GM23338 (cell line): ENCODE results near the gene GPR37. TPM values are rescaled to one million over a fixed set of nuclear protein-coding genes. Genes with fewer than 3 reads are reported as not detected.

Source experiments
- ATAC-seq: fragments of 200-7000 bp; cut with Tn5 transposase; 3 replicates; pipeline ENCODE4 v1.9.1; 2020
- DNase-seq: peaks from one replicate; pipeline ENCODE4 v3.0.0-alpha.2; 2015; ENCODE audit warnings: low spot score
- H2AFZ ChIP-seq: fragments of 200-600 bp; sonication (generic); 2 replicates; pipeline ENCODE4 v1.8.0; 2016; ENCODE audit warnings: antibody characterized with exemption, mild to moderate bottlenecking, moderate library complexity
- H3F3A ChIP-seq: fragments of 200-600 bp; sonication (generic); replicated peaks from 2 replicates; pipeline ENCODE4 v1.8.0; 2017; ENCODE audit warnings: antibody characterized with exemption, mixed run types, low read depth
- H3K27ac ChIP-seq: fragments of 200-600 bp; sonication (generic); 2 replicates; pipeline ENCODE4 v1.6.1; 2016; ENCODE audit warnings: low read depth
- H3K27me3 ChIP-seq: fragments of 200-600 bp; sonication (generic); 2 replicates; pipeline ENCODE4 v1.8.0; 2016; ENCODE audit warnings: mild to moderate bottlenecking, mixed run types, moderate library complexity; ENCODE audit not compliant: insufficient read depth
- H3K36me3 ChIP-seq: fragments of 200-600 bp; sonication (generic); 2 replicates; pipeline ENCODE4 v1.8.0; 2016; ENCODE audit warnings: mild to moderate bottlenecking; ENCODE audit not compliant: insufficient read depth
- H3K4me1 ChIP-seq: fragments of 200-600 bp; sonication (generic); 2 replicates; pipeline ENCODE4 v1.8.0; 2016; ENCODE audit warnings: mild to moderate bottlenecking, moderate library complexity; ENCODE audit not compliant: insufficient read depth
- H3K4me2 ChIP-seq: fragments of 200-600 bp; sonication (generic); 2 replicates; pipeline ENCODE4 v1.7.1; 2017; ENCODE audit warnings: mixed run types
- H3K4me3 ChIP-seq: fragments of 200-600 bp; sonication (generic); 2 replicates; pipeline ENCODE4 v1.6.1; 2016; ENCODE audit warnings: mixed run types
- H3K79me2 ChIP-seq: fragments of 200-600 bp; sonication (generic); replicated peaks from 2 replicates; pipeline ENCODE4 v1.8.0; 2017; ENCODE audit warnings: mild to moderate bottlenecking; ENCODE audit not compliant: insufficient read depth
- H3K9me2 ChIP-seq: fragments of 200-600 bp; sonication (generic); 2 replicates; pipeline ENCODE4 v1.8.0; 2017; ENCODE audit not compliant: insufficient read depth
- H4K20me1 ChIP-seq: fragments of 200-600 bp; sonication (generic); replicated peaks from 2 replicates; pipeline ENCODE4 v1.8.0; 2017; ENCODE audit warnings: mild to moderate bottlenecking; ENCODE audit not compliant: insufficient read depth
- H3K27ac Mint-ChIP-seq: 2 replicates; pipeline ENCODE4 v1.8.0; 2020; ENCODE audit warnings: inconsistent platforms, mild to moderate bottlenecking, moderate library complexity, mixed read lengths
- H3K27me3 Mint-ChIP-seq: 3 replicates; pipeline ENCODE4 v1.8.0; 2022; ENCODE audit warnings: low read depth, mild to moderate bottlenecking, moderate library complexity, mixed read lengths, inconsistent platforms; ENCODE audit not compliant: insufficient read depth, poor library complexity
- H3K36me3 Mint-ChIP-seq: 3 replicates; pipeline ENCODE4 v1.8.0; 2021; ENCODE audit warnings: low read depth, mild to moderate bottlenecking, inconsistent platforms, moderate library complexity, mixed read lengths
- H3K4me1 Mint-ChIP-seq: 3 replicates; pipeline ENCODE4 v1.8.0; 2020; ENCODE audit warnings: mild to moderate bottlenecking, inconsistent platforms, mixed read lengths
- H3K4me3 Mint-ChIP-seq: 3 replicates; pipeline ENCODE4 v1.8.0; 2021; ENCODE audit warnings: moderate library complexity, mild to moderate bottlenecking, inconsistent platforms, mixed read lengths
- H3K9me3 Mint-ChIP-seq: 3 replicates; pipeline ENCODE4 v1.8.0; 2020; ENCODE audit warnings: moderate library complexity, mild to moderate bottlenecking, inconsistent platforms, mixed read lengths
- CREB1 ChIP-seq: fragments of 250-450 bp; sonication (Bioruptor Pico); IDR thresholded peaks from 2 replicates; pipeline ENCODE4 v1.5.0; 2020; ENCODE audit warnings: low read depth, mild to moderate bottlenecking, moderate library complexity
- EZH2 ChIP-seq: fragments of 200-600 bp; sonication (generic); IDR thresholded peaks from one replicate; pipeline ENCODE4 v1.8.0; 2017; ENCODE audit warnings: antibody characterized with exemption, mild to moderate bottlenecking, low read depth; ENCODE audit not compliant: unreplicated experiment
- EZH2phosphoT487 ChIP-seq: fragments of 200-600 bp; sonication (generic); IDR thresholded peaks from one replicate; pipeline ENCODE4 v1.8.1; 2018; ENCODE audit warnings: antibody characterized with exemption; ENCODE audit not compliant: unreplicated experiment
- JUNB ChIP-seq: IDR thresholded peaks from one replicate; pipeline ENCODE4 v1.6.1; 2016; ENCODE audit warnings: antibody characterized with exemption; ENCODE audit not compliant: unreplicated experiment
- NANOG ChIP-seq: IDR thresholded peaks from 2 replicates; pipeline ENCODE4 v1.6.1; 2016; ENCODE audit warnings: antibody characterized with exemption, borderline replicate concordance
- POLR2AphosphoS5 ChIP-seq: IDR thresholded peaks from 2 replicates; pipeline ENCODE4 v1.6.1; 2016; ENCODE audit warnings: antibody characterized with exemption, low read depth
- STAT1 ChIP-seq: IDR thresholded peaks from one replicate; pipeline ENCODE4 v1.6.1; 2016; ENCODE audit warnings: antibody characterized with exemption; ENCODE audit not compliant: unreplicated experiment
- ZNF114 ChIP-seq: fragments of 250-450 bp; sonication (Bioruptor Pico); IDR thresholded peaks from 2 replicates; pipeline ENCODE4 v1.5.0; 2020; ENCODE audit warnings: mild to moderate bottlenecking, moderate library complexity
- ZNF331 ChIP-seq: fragments of 250-450 bp; sonication (Bioruptor Pico); IDR thresholded peaks from 2 replicates; pipeline ENCODE4 v1.5.0; 2020; ENCODE audit warnings: low read depth, mild to moderate bottlenecking, moderate library complexity
- polyA plus RNA-seq: library from polyadenylated mRNA; unstranded; fragments of >200 nt; fragmentation: Nextera tagmentation; extraction: Ambion mirVana; gene quantifications from 2 replicates; pipeline ENCODE4 v1.2.1, GENCODE V29; 2016
- total RNA-seq: library from RNA; depleted of rRNA; stranded (reverse); fragments of >200 nt; shearing (Covaris generic); gene quantifications from 2 replicates; pipeline ENCODE4 v1.2.3, GENCODE V29; 2014
- TF ChIP-seq, protein P1 (sequence below), 2 experiments: fragments of 200-600 bp in 1 of 2; sonication (generic) in 1 of 2; conservative IDR thresholded peaks; 2 replicates each; pipeline versions ENCODE4 v1.5.1 to v1.6.1; 2016 to 2017; ENCODE audit warnings: antibody characterized with exemption in 2 of 2, low read depth in 2 of 2, mild to moderate bottlenecking in 2 of 2, moderate library complexity in 1 of 2
- TF ChIP-seq, protein P2 (sequence below): fragments of 250-450 bp; sonication (Bioruptor Pico); IDR thresholded peaks from 2 replicates; pipeline ENCODE4 v1.5.0; 2020; ENCODE audit warnings: mild to moderate bottlenecking, moderate library complexity
- TF ChIP-seq, protein P3 (sequence below): IDR thresholded peaks from one replicate; pipeline ENCODE4 v1.6.1; 2018; ENCODE audit warnings: antibody characterized with exemption; ENCODE audit not compliant: unreplicated experiment
- TF ChIP-seq, protein P4 (sequence below): IDR thresholded peaks from 2 replicates; pipeline ENCODE4 v1.6.1; 2016; ENCODE audit warnings: antibody characterized with exemption

Gene GPR37
- total and polyA plus RNA-seq, 2 experiments from 2014 or later: 3.9 to 8.5 TPM

DNA sequence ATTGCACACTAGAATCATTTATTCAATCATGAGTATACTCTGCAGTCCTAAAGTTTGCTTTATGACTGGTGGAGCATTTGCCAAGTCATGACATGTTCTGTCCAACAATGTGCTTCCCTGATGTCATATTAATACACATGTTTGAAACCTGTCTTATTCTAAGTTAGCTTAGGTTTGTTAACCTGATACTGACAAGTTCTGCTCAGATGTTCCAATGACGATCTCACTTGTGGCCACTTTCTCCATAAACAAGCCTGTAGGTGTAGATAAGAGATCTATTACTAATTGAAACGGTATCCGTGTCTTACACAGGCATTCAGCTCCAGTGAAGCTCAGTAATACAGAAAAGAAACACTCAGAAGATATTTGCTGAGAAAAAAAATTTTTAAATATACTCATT is 64.9 kb downstream of the GPR37 start:
- Mint-ChIP-seq H3K27ac (no peak overlapping the region), H3K9me3 (no peaks in the 10 kb centered on the region), H3K27me3 (no peaks in the 10 kb centered on the region), H3K4me3 (no peak overlapping the region), H3K4me1 (no peaks in the 10 kb centered on the region), H3K36me3 (no peaks in the 10 kb centered on the region)
- Histone ChIP-seq H3K27me3 (no peaks in the 10 kb centered on the region), H3F3A (no peaks in the 10 kb centered on the region), H3K9me2 (no peaks in the 10 kb centered on the region), H4K20me1 (no peaks in the 10 kb centered on the region), H2AFZ (no peak overlapping the region), H3K79me2 (no peaks in the 10 kb centered on the region), H3K27ac (no peak overlapping the region), H3K4me1 (no peaks in the 10 kb centered on the region), H3K4me2 (no peak overlapping the region), H3K36me3 (no peaks in the 10 kb centered on the region), H3K4me3 (no peak overlapping the region)
- TF ChIP-seq, protein P1, sequence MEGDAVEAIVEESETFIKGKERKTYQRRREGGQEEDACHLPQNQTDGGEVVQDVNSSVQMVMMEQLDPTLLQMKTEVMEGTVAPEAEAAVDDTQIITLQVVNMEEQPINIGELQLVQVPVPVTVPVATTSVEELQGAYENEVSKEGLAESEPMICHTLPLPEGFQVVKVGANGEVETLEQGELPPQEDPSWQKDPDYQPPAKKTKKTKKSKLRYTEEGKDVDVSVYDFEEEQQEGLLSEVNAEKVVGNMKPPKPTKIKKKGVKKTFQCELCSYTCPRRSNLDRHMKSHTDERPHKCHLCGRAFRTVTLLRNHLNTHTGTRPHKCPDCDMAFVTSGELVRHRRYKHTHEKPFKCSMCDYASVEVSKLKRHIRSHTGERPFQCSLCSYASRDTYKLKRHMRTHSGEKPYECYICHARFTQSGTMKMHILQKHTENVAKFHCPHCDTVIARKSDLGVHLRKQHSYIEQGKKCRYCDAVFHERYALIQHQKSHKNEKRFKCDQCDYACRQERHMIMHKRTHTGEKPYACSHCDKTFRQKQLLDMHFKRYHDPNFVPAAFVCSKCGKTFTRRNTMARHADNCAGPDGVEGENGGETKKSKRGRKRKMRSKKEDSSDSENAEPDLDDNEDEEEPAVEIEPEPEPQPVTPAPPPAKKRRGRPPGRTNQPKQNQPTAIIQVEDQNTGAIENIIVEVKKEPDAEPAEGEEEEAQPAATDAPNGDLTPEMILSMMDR (conservative IDR thresholded peaks at IDR 0.05; ENCODE audit: low read depth in 2 of 2): no peak
- TF ChIP-seq EZH2phosphoT487 (no peak), STAT1 (no peak), ZNF114 (CRISPR knock-in tag) (no peak), POLR2AphosphoS5 (no peak), NANOG (no peak), ZNF331 (CRISPR knock-in tag) (no peak), JUNB (no peak), EZH2 (no peak), CREB1 (no peak)
- TF ChIP-seq, protein P2, sequence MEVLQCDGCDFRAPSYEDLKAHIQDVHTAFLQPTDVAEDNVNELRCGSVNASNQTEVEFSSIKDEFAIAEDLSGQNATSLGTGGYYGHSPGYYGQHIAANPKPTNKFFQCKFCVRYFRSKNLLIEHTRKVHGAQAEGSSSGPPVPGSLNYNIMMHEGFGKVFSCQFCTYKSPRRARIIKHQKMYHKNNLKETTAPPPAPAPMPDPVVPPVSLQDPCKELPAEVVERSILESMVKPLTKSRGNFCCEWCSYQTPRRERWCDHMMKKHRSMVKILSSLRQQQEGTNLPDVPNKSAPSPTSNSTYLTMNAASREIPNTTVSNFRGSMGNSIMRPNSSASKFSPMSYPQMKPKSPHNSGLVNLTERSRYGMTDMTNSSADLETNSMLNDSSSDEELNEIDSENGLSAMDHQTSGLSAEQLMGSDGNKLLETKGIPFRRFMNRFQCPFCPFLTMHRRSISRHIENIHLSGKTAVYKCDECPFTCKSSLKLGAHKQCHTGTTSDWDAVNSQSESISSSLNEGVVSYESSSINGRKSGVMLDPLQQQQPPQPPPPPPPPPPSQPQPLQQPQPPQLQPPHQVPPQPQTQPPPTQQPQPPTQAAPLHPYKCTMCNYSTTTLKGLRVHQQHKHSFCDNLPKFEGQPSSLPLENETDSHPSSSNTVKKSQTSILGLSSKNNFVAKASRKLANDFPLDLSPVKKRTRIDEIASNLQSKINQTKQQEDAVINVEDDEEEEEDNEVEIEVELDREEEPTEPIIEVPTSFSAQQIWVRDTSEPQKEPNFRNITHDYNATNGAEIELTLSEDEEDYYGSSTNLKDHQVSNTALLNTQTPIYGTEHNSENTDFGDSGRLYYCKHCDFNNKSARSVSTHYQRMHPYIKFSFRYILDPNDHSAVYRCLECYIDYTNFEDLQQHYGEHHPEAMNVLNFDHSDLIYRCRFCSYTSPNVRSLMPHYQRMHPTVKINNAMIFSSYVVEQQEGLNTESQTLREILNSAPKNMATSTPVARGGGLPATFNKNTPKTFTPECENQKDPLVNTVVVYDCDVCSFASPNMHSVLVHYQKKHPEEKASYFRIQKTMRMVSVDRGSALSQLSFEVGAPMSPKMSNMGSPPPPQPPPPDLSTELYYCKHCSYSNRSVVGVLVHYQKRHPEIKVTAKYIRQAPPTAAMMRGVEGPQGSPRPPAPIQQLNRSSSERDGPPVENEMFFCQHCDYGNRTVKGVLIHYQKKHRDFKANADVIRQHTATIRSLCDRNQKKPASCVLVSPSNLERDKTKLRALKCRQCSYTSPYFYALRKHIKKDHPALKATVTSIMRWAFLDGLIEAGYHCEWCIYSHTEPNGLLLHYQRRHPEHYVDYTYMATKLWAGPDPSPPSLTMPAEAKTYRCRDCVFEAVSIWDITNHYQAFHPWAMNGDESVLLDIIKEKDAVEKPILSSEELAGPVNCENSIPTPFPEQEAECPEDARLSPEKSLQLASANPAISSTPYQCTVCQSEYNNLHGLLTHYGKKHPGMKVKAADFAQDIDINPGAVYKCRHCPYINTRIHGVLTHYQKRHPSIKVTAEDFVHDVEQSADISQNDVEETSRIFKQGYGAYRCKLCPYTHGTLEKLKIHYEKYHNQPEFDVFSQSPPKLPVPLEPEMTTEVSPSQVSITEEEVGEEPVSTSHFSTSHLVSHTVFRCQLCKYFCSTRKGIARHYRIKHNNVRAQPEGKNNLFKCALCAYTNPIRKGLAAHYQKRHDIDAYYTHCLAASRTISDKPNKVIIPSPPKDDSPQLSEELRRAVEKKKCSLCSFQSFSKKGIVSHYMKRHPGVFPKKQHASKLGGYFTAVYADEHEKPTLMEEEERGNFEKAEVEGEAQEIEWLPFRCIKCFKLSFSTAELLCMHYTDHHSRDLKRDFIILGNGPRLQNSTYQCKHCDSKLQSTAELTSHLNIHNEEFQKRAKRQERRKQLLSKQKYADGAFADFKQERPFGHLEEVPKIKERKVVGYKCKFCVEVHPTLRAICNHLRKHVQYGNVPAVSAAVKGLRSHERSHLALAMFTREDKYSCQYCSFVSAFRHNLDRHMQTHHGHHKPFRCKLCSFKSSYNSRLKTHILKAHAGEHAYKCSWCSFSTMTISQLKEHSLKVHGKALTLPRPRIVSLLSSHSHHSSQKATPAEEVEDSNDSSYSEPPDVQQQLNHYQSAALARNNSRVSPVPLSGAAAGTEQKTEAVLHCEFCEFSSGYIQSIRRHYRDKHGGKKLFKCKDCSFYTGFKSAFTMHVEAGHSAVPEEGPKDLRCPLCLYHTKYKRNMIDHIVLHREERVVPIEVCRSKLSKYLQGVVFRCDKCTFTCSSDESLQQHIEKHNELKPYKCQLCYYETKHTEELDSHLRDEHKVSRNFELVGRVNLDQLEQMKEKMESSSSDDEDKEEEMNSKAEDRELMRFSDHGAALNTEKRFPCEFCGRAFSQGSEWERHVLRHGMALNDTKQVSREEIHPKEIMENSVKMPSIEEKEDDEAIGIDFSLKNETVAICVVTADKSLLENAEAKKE (CRISPR knock-in tag): no peak
- TF ChIP-seq, protein P3, sequence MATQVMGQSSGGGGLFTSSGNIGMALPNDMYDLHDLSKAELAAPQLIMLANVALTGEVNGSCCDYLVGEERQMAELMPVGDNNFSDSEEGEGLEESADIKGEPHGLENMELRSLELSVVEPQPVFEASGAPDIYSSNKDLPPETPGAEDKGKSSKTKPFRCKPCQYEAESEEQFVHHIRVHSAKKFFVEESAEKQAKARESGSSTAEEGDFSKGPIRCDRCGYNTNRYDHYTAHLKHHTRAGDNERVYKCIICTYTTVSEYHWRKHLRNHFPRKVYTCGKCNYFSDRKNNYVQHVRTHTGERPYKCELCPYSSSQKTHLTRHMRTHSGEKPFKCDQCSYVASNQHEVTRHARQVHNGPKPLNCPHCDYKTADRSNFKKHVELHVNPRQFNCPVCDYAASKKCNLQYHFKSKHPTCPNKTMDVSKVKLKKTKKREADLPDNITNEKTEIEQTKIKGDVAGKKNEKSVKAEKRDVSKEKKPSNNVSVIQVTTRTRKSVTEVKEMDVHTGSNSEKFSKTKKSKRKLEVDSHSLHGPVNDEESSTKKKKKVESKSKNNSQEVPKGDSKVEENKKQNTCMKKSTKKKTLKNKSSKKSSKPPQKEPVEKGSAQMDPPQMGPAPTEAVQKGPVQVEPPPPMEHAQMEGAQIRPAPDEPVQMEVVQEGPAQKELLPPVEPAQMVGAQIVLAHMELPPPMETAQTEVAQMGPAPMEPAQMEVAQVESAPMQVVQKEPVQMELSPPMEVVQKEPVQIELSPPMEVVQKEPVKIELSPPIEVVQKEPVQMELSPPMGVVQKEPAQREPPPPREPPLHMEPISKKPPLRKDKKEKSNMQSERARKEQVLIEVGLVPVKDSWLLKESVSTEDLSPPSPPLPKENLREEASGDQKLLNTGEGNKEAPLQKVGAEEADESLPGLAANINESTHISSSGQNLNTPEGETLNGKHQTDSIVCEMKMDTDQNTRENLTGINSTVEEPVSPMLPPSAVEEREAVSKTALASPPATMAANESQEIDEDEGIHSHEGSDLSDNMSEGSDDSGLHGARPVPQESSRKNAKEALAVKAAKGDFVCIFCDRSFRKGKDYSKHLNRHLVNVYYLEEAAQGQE: no peak
- TF ChIP-seq, protein P4, sequence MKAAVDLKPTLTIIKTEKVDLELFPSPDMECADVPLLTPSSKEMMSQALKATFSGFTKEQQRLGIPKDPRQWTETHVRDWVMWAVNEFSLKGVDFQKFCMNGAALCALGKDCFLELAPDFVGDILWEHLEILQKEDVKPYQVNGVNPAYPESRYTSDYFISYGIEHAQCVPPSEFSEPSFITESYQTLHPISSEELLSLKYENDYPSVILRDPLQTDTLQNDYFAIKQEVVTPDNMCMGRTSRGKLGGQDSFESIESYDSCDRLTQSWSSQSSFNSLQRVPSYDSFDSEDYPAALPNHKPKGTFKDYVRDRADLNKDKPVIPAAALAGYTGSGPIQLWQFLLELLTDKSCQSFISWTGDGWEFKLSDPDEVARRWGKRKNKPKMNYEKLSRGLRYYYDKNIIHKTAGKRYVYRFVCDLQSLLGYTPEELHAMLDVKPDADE: no peak
- ATAC-seq (no peak), DNase-seq (no peak)
